ENCODE data around the gene GPR142. TPM values are rescaled to one million over a fixed set of nuclear protein-coding genes. Genes with fewer than 3 reads are reported as not detected.

Gene GPR142
- polyA plus RNA-seq, 1 donor (not counting 4 experiments of a cell fraction or from before 2014, with no cell fraction given), result not detected

DNA sequence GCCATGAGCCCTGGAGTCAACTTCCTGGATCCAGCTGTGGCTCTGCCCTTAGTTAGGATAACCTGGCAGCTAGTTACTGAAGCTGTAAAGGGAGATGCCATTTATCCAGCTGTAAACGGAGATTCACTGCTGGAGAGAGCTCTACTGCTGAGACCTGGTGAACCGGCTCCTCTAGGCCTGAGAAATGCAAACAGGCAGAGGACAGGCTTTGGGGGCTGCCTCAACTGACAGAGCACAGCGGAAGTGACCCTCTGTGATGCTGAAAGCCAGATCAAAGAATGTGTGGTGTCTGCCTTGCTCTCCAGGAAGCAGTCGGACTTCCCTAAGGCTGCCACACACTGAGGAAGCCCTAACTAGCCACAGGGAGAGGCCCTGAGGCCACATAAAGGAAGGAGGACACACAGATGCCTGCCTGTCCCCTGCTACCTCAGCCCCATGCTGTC is 42.7 kb downstream of the GPR142 start:
- H3K4me3 ChIP-seq (ENCODE audit: control insufficient read depth in 2 of 3, extremely low read depth in 1 of 3, insufficient read depth in 2 of 3, low read depth in 1 of 3, low read length in 3 of 3), result no peak overlapping the region
- no peak overlapping the region for H3K9ac ChIP-seq (ENCODE audit: control insufficient read depth, extremely low read depth, insufficient read depth, low read length)
- no peaks in the 10 kb centered on the region for H3K36me3 ChIP-seq (ENCODE audit: control insufficient read depth in 2 of 2, extremely low read depth in 1 of 2, insufficient read depth in 2 of 2, low read length in 2 of 2)
- no peaks in the 10 kb centered on the region for H3K9me1 ChIP-seq (ENCODE audit: control insufficient read depth, extremely low read depth, insufficient read depth, low read length)
- dilution Hi-C loops (cut with MboI; ENCODE audit: extremely low pct_ligation_motif_present, low sequenced_read_pairs), result no loop called here
- TF ChIP-seq, protein P1, sequence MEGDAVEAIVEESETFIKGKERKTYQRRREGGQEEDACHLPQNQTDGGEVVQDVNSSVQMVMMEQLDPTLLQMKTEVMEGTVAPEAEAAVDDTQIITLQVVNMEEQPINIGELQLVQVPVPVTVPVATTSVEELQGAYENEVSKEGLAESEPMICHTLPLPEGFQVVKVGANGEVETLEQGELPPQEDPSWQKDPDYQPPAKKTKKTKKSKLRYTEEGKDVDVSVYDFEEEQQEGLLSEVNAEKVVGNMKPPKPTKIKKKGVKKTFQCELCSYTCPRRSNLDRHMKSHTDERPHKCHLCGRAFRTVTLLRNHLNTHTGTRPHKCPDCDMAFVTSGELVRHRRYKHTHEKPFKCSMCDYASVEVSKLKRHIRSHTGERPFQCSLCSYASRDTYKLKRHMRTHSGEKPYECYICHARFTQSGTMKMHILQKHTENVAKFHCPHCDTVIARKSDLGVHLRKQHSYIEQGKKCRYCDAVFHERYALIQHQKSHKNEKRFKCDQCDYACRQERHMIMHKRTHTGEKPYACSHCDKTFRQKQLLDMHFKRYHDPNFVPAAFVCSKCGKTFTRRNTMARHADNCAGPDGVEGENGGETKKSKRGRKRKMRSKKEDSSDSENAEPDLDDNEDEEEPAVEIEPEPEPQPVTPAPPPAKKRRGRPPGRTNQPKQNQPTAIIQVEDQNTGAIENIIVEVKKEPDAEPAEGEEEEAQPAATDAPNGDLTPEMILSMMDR (optimal IDR thresholded peaks at IDR 0.05 in 1 of 3, IDR thresholded peaks at IDR 0.05 in 1 of 3, conservative IDR thresholded peaks at IDR 0.05 in 1 of 3; ENCODE audit: extremely low read depth in 1 of 3, insufficient read depth in 2 of 3, low read length in 3 of 3), result no peak
- no peak for TF ChIP-seq EZH2 (IDR thresholded peaks at IDR 0.05; ENCODE audit: low read length)
- H3K27me3 ChIP-seq (ENCODE audit: control insufficient read depth, extremely low read depth, insufficient read depth, low read length), result no peaks in the 10 kb centered on the region
- H2AFZ ChIP-seq (ENCODE audit: control insufficient read depth, low read length), result no peak overlapping the region
- no peak overlapping the region for H3K4me2 ChIP-seq (ENCODE audit: control insufficient read depth, extremely low read depth, insufficient read depth, low read depth, low read length)
- FAIRE-seq (no peak), DNase-seq (ENCODE audit: low read depth, low spot score) (no peak)
- H3K27ac ChIP-seq (ENCODE audit: control insufficient read depth, insufficient read depth, low read length), result no peak overlapping the region
- no peaks in the 10 kb centered on the region for H3K79me2 ChIP-seq (ENCODE audit: control insufficient read depth, insufficient read depth, low read length)
- no peaks in the 10 kb centered on the region for H3K9me3 ChIP-seq (ENCODE audit: control insufficient read depth, low read depth, low read length)
- H3K4me1 ChIP-seq (ENCODE audit: control insufficient read depth, extremely low read depth, insufficient read depth, low read length), result no peaks in the 10 kb centered on the region
- H4K20me1 ChIP-seq (ENCODE audit: control insufficient read depth, extremely low read depth, insufficient read depth, low read length), result no peaks in the 10 kb centered on the region

DNA sequence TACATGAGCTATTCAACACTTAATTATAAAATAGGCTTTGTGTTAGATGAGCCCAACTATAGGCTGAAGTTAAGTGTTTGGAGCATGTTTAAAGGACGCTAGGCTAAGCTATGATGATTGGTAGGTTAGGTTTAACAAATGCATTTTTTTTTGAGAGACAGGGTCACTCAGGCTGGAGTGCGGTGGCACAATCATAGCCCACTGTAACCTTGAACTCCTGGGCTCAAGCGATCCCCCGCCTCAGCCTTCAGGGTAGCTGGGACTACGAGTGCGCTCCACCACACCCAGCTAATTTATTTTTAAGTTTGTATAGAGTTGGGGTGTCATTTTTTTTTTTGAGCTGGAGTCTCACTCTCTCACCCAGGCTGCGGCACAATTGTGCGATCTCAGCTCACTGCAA is 45.3 kb downstream of the GPR142 start:
- FAIRE-seq (no peak), DNase-seq (ENCODE audit: low read depth, low spot score) (no peak)
- Histone ChIP-seq H3K27me3 (ENCODE audit: control insufficient read depth, extremely low read depth, insufficient read depth, low read length) (no peaks in the 10 kb centered on the region), H3K79me2 (ENCODE audit: control insufficient read depth, insufficient read depth, low read length) (no peaks in the 10 kb centered on the region), H3K9me1 (ENCODE audit: control insufficient read depth, extremely low read depth, insufficient read depth, low read length) (no peaks in the 10 kb centered on the region), H3K9me3 (ENCODE audit: control insufficient read depth, low read depth, low read length) (no peaks in the 10 kb centered on the region), H3K4me1 (ENCODE audit: control insufficient read depth, extremely low read depth, insufficient read depth, low read length) (peaks cover 8% of the 10 kb centered on the region), H2AFZ (ENCODE audit: control insufficient read depth, low read length) (no peak overlapping the region), H3K27ac (ENCODE audit: control insufficient read depth, insufficient read depth, low read length) (no peak overlapping the region), H3K4me3 (ENCODE audit: control insufficient read depth in 2 of 3, extremely low read depth in 1 of 3, insufficient read depth in 2 of 3, low read depth in 1 of 3, low read length in 3 of 3) (no peak overlapping the region), H3K4me2 (ENCODE audit: control insufficient read depth, extremely low read depth, insufficient read depth, low read depth, low read length) (no peak overlapping the region), H3K36me3 (ENCODE audit: control insufficient read depth in 2 of 2, extremely low read depth in 1 of 2, insufficient read depth in 2 of 2, low read length in 2 of 2) (no peaks in the 10 kb centered on the region), H4K20me1 (ENCODE audit: control insufficient read depth, extremely low read depth, insufficient read depth, low read length) (no peaks in the 10 kb centered on the region), H3K9ac (ENCODE audit: control insufficient read depth, extremely low read depth, insufficient read depth, low read length) (no peak overlapping the region)
- dilution Hi-C loops (cut with MboI; ENCODE audit: extremely low pct_ligation_motif_present, low sequenced_read_pairs), result no loop called here
- TF ChIP-seq EZH2 (IDR thresholded peaks at IDR 0.05; ENCODE audit: low read length), result no peak
- TF ChIP-seq, protein P1 (optimal IDR thresholded peaks at IDR 0.05 in 1 of 3, IDR thresholded peaks at IDR 0.05 in 1 of 3, conservative IDR thresholded peaks at IDR 0.05 in 1 of 3; ENCODE audit: extremely low read depth in 1 of 3, insufficient read depth in 2 of 3, low read length in 3 of 3), result no peak

Data from keratinocyte (primary cell).